K562 (cell line): Measurements from ENCODE around the gene TBCC. TPM values are rescaled to one million over a fixed set of nuclear protein-coding genes. Genes with fewer than 3 reads are reported as not detected.

Source experiments
- CTBP1 ChIP-seq: fragments of 450-650 bp; IDR thresholded peaks from 2 replicates; pipeline ENCODE4 v1.6.1; 2016; ENCODE audit warnings: borderline replicate concordance
- ESRRA ChIP-seq: fragments of 450-650 bp; IDR thresholded peaks from 2 replicates; pipeline ENCODE4 v1.6.1; 2014; ENCODE audit warnings: low read depth, mild to moderate bottlenecking, moderate library complexity, borderline replicate concordance
- FOXP1 ChIP-seq: sonication (generic); formaldehyde crosslinking; IDR thresholded peaks from 2 replicates; pipeline ENCODE4 v1.8.0; 2022; ENCODE audit warnings: mild to moderate bottlenecking, missing genetic modification reagents
- GABPA ChIP-seq: fragments of 200-800 bp; sonication (Bioruptor generic); conservative IDR thresholded peaks from 2 replicates; pipeline ENCODE4 v1.6.1; 2016; ENCODE audit warnings: low read depth, missing genetic modification characterization, missing compliant biosample characterization
- GTF2E2 ChIP-seq: fragments of 200-800 bp; sonication (Bioruptor generic); IDR thresholded peaks from 2 replicates; pipeline ENCODE4 v1.6.1; 2016; ENCODE audit warnings: missing genetic modification characterization, missing compliant biosample characterization
- HMGN3 ChIP-seq: IDR thresholded peaks from 2 replicates; pipeline ENCODE4 v1.6.1; 2011; ENCODE audit warnings: borderline replicate concordance, low read depth, mild to moderate bottlenecking, mixed read lengths, low read length; ENCODE audit not compliant: insufficient read length; ENCODE audit errors: extremely low read depth
- KAT2B ChIP-seq: IDR thresholded peaks from one replicate; pipeline ENCODE4 v1.6.1; 2012; ENCODE audit warnings: low read depth, mild to moderate bottlenecking, control low read depth, inconsistent platforms, low read length, moderate library complexity
- NCOR1 ChIP-seq: fragments of 450-650 bp; IDR thresholded peaks from 2 replicates; pipeline ENCODE4 v1.6.1; 2016; ENCODE audit warnings: mild to moderate bottlenecking, moderate library complexity
- NFRKB ChIP-seq: fragments of 450-650 bp; IDR thresholded peaks from 2 replicates; pipeline ENCODE4 v1.6.1; 2016; ENCODE audit warnings: low read depth
- OTX1 ChIP-seq: fragments of 450-650 bp; formaldehyde crosslinking; IDR thresholded peaks from 2 replicates; pipeline ENCODE4 v1.4.0; 2022; ENCODE audit warnings: mild to moderate bottlenecking
- POLR2A ChIP-seq: fragments of 450-650 bp; conservative IDR thresholded peaks from 2 replicates; pipeline ENCODE4 v1.6.1; 2016
- SMC3 ChIP-seq: conservative IDR thresholded peaks from 2 replicates; pipeline ENCODE4 v1.6.1; 2011; ENCODE audit warnings: low read depth, low read length, improper control_type of control experiment; ENCODE audit not compliant: insufficient read depth
- STAG1 ChIP-seq: sonication (generic); formaldehyde crosslinking; IDR thresholded peaks from 2 replicates; pipeline ENCODE4 v1.5.0; 2020; ENCODE audit warnings: missing genetic modification reagents, borderline replicate concordance
- THAP12 ChIP-seq: fragments of 250-450 bp; sonication (Bioruptor Pico); IDR thresholded peaks from 2 replicates; pipeline ENCODE4 v1.9.0; 2021; ENCODE audit warnings: mild to moderate bottlenecking, inconsistent platforms
- ZNF121 ChIP-seq: sonication (generic); formaldehyde crosslinking; conservative IDR thresholded peaks from 2 replicates; pipeline ENCODE4 v1.8.0; 2022; ENCODE audit warnings: missing genetic modification reagents
- ZNF134 ChIP-seq: fragments of 250-450 bp; sonication (Bioruptor Pico); conservative IDR thresholded peaks from 2 replicates; pipeline ENCODE4 v1.4.0; 2020
- ZNF592 ChIP-seq: fragments of 450-650 bp; IDR thresholded peaks from 2 replicates; pipeline ENCODE4 v1.6.1; 2017; ENCODE audit warnings: antibody characterized with exemption, mild to moderate bottlenecking
- ZNF717 ChIP-seq: fragments of 250-450 bp; sonication (Bioruptor Pico); IDR thresholded peaks from 2 replicates; pipeline ENCODE4 v1.5.0; 2021
- polyA plus RNA-seq, 8 experiments: library from polyadenylated mRNA; depleted of rRNA in 4 of 8; stranded (reverse) in 5 of 8; unstranded in 3 of 8; fragments of >200 nt; fragmentation: Nextera tagmentation in 2 of 8; fragmentation: Illumina TruSeq in 1 of 8; extraction: Ambion mirVana in 2 of 8; extraction: Trizol in 1 of 8; gene quantifications; 2 replicates each; pipeline versions ENCODE4 v1.2.1 to v1.2.3, GENCODE V29; 2011 to 2014; ENCODE audit warnings: inconsistent platforms in 1 of 8, missing spikeins in 1 of 8
- total RNA-seq, 7 experiments: library from RNA; depleted of rRNA in 6 of 7; stranded (reverse); fragments of >200 nt in 6 of 7; fragmentation: Illumina TruSeq in 2 of 7; extraction: Trizol in 2 of 7; gene quantifications; 2 replicates each; pipeline versions ENCODE4 v1.2.1 to v1.2.3, GENCODE V29; 2011 to 2021; ENCODE audit warnings: low replicate concordance in 1 of 7
- TF ChIP-seq, protein P1 (sequence below), 3 experiments: fragments of 200-800 bp in 1 of 3; fragments of 250-450 bp in 1 of 3; fragments of 450-650 bp in 1 of 3; sonication (Bioruptor Pico) in 1 of 3; sonication (Bioruptor generic) in 1 of 3; formaldehyde crosslinking in 1 of 3; IDR thresholded peaks; 2 replicates each; pipeline versions ENCODE4 v1.6.1 to v1.8.0; 2016 to 2022; ENCODE audit warnings: mild to moderate bottlenecking in 2 of 3, missing genetic modification characterization in 2 of 3, missing compliant biosample characterization in 1 of 3, moderate library complexity in 1 of 3

The TBCC gene
- total and polyA plus RNA-seq, 9 of the 15 experiments (the other 6 are each of a cell fraction or from before 2014, with no cell fraction given) = 2.8 to 34.1 (median 23.3) TPM

GRCh38 chr6:42783876-42784642, 38.2 kb upstream of the TBCC start (continued):
- TF ChIP-seq THAP12 = no peak
- no peak for TF ChIP-seq NCOR1
- TF ChIP-seq OTX1 = no peak
- no peak for TF ChIP-seq HMGN3
- no peak for TF ChIP-seq STAG1
- TF ChIP-seq GABPA (tag) = no peak
- no peak for TF ChIP-seq FOXP1 (CRISPR knock-in tag)
- no peak for TF ChIP-seq ZNF134 (CRISPR knock-in tag)
- TF ChIP-seq KAT2B = no peak
- no peak for TF ChIP-seq ZNF717 (CRISPR knock-in tag)
- TF ChIP-seq SMC3 = no peak
- TF ChIP-seq GTF2E2 = 0 out of 2 replicates have a peak, but pooled peaks have one; percentile 2
- TF ChIP-seq POLR2A = 0 out of 2 replicates have a peak, but pooled peaks have one; percentile 26
- no peak for TF ChIP-seq ZNF592
- TF ChIP-seq, protein P1, sequence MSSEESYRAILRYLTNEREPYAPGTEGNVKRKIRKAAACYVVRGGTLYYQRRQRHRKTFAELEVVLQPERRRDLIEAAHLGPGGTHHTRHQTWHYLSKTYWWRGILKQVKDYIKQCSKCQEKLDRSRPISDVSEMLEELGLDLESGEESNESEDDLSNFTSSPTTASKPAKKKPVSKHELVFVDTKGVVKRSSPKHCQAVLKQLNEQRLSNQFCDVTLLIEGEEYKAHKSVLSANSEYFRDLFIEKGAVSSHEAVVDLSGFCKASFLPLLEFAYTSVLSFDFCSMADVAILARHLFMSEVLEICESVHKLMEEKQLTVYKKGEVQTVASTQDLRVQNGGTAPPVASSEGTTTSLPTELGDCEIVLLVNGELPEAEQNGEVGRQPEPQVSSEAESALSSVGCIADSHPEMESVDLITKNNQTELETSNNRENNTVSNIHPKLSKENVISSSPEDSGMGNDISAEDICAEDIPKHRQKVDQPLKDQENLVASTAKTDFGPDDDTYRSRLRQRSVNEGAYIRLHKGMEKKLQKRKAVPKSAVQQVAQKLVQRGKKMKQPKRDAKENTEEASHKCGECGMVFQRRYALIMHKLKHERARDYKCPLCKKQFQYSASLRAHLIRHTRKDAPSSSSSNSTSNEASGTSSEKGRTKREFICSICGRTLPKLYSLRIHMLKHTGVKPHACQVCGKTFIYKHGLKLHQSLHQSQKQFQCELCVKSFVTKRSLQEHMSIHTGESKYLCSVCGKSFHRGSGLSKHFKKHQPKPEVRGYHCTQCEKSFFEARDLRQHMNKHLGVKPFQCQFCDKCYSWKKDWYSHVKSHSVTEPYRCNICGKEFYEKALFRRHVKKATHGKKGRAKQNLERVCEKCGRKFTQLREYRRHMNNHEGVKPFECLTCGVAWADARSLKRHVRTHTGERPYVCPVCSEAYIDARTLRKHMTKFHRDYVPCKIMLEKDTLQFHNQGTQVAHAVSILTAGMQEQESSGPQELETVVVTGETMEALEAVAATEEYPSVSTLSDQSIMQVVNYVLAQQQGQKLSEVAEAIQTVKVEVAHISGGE (CRISPR knock-in tag; IDR thresholded peaks at IDR 0.05) = no peak
- no peak for TF ChIP-seq ESRRA
- no peak for TF ChIP-seq CTBP1
- peak; percentile 97; the same call in 1 of the 2 replicates for TF ChIP-seq NFRKB
- no peak for TF ChIP-seq ZNF121 (CRISPR knock-in tag)
